Activated effector memory CD4-positive, alpha-beta T cell treated with Interleukin-2 at 50 U/mL for 16 hours (primary cell): ENCODE measurements around the gene MYBPC2.
"Not testable (repeated sequence)": the region's sequence is repeated elsewhere in the genome, so short reads cannot be mapped to it uniquely, and the experiment has no call there.

ENCODE experiments used
- DNase-seq: peaks from one replicate; pipeline ENCODE4 v3.0.0-alpha.2; 2020

Gene MYBPC2

GRCh38 chr19:50432221-50433028 is at the start of gene MYBPC2:
TSS of gene MYBPC2 (plus strand) at chr19:50432892. CDS start at chr19:50432954, 62 bp downstream.
- no peak for DNase-seq

GRCh38 chr19:50383001-50383851 is 49.5 kb upstream of the MYBPC2 start:
- DNase-seq = no peak

GRCh38 chr19:50383852-50384684 is 48.6 kb upstream of the MYBPC2 start, which contains the start of gene POLD1:
TSS of gene POLD1 (plus strand) at chr19:50384347. CDS start at chr19:50398852, 14,505 bp downstream.
- peak; percentile 99 for DNase-seq

- DNase-seq = no peak
These were observed 47.8 kb upstream of the MYBPC2 start for GRCh38 chr19:50384685-50385535.

GRCh38 chr19:50387176-50387867 is 45.4 kb upstream of the MYBPC2 start:
- no peak for DNase-seq

- DNase-seq = no peak
These were observed 44.8 kb upstream of the MYBPC2 start for GRCh38 chr19:50387868-50388245.

- DNase-seq = not testable (repeated sequence)
These were observed 42.4 kb upstream of the MYBPC2 start for GRCh38 chr19:50390295-50390694.

- DNase-seq = not testable (repeated sequence)
These were observed 41.7 kb upstream of the MYBPC2 start for GRCh38 chr19:50390952-50391351.

GRCh38 chr19:50392759-50393158 is 39.9 kb upstream of the MYBPC2 start:
- DNase-seq = no peak

- no peak for DNase-seq
These were observed 39.1 kb upstream of the MYBPC2 start for GRCh38 chr19:50393589-50393988.

GRCh38 chr19:50394017-50394416 is 38.7 kb upstream of the MYBPC2 start:
- DNase-seq = no peak

GRCh38 chr19:50398675-50399367 is 33.9 kb upstream of the MYBPC2 start:
- no peak for DNase-seq

GRCh38 chr19:50399368-50399745 is 33.3 kb upstream of the MYBPC2 start:
- DNase-seq = no peak

- DNase-seq = no peak
These were observed 30.9 kb upstream of the MYBPC2 start for GRCh38 chr19:50401605-50402450.

GRCh38 chr19:50402544-50403301 is 30.0 kb upstream of the MYBPC2 start:
- DNase-seq = no peak

- no peak for DNase-seq
These were observed 26.4 kb upstream of the MYBPC2 start for GRCh38 chr19:50406156-50406820.

GRCh38 chr19:50406829-50407228 is 25.9 kb upstream of the MYBPC2 start:
- no peak for DNase-seq

GRCh38 chr19:50409347-50409746 is 23.3 kb upstream of the MYBPC2 start:
- DNase-seq = no peak
